GM19397 (cell line): ENCODE measurements around the gene MIB2.
"Not testable (repeated sequence)": the region's sequence is repeated elsewhere in the genome, so short reads cannot be mapped to it uniquely, and the experiment has no call there.

Source experiments
- ATAC-seq: cut with Tn5 transposase; IDR thresholded peaks from one replicate; pipeline ENCODE4 v1.9.1; 2021; ENCODE audit warnings: mild to moderate bottlenecking, moderate library complexity; ENCODE audit not compliant: unreplicated experiment

The MIB2 gene

GRCh38 chr1:1646326-1646725 lies 31.0 kb downstream of the MIB2 start:
- ATAC-seq = not testable (repeated sequence)

GRCh38 chr1:1647567-1648241 lies 32.4 kb downstream of the MIB2 start:
- not testable (repeated sequence) for ATAC-seq

GRCh38 chr1:1648265-1648664 lies 33.0 kb downstream of the MIB2 start:
- not testable (repeated sequence) for ATAC-seq

- ATAC-seq = peak; percentile 87
Observed at GRCh38 chr1:1658583-1659549, 43.6 kb downstream of the MIB2 start, which contains the start of gene CDK11B. CDK11B (minus strand) TSS chr1:1659004; CDS start chr1:1657485, 1,519 bp downstream.

- ATAC-seq = not testable (repeated sequence)
Observed at GRCh38 chr1:1662392-1662791, 47.1 kb downstream of the MIB2 start.

- not testable (repeated sequence) for ATAC-seq
Observed at GRCh38 chr1:1662830-1663560, 47.7 kb downstream of the MIB2 start.

- not testable (repeated sequence) for ATAC-seq
Observed at GRCh38 chr1:1664318-1664717, 49.0 kb downstream of the MIB2 start.

GRCh38 chr1:1664941-1665814 lies 49.9 kb downstream of the MIB2 start:
- ATAC-seq = no peak

- ATAC-seq = no peak
Observed at GRCh38 chr1:1665815-1666251, 50.5 kb downstream of the MIB2 start.

GRCh38 chr1:1666526-1666925 lies 51.2 kb downstream of the MIB2 start:
- no peak for ATAC-seq

GRCh38 chr1:1669468-1670440 lies 54.5 kb downstream of the MIB2 start:
- ATAC-seq = no peak

- ATAC-seq = no peak
Observed at GRCh38 chr1:1670866-1671265, 55.6 kb downstream of the MIB2 start.

- no peak for ATAC-seq
Observed at GRCh38 chr1:1671365-1672119, 56.2 kb downstream of the MIB2 start.

GRCh38 chr1:1672181-1672965 lies 57.1 kb downstream of the MIB2 start:
- ATAC-seq = no peak

- ATAC-seq = not testable (repeated sequence)
Observed at GRCh38 chr1:1674806-1675205, 59.5 kb downstream of the MIB2 start.

GRCh38 chr1:1675218-1675617 lies 59.9 kb downstream of the MIB2 start:
- ATAC-seq = not testable (repeated sequence)

GRCh38 chr1:1676087-1676486 lies 60.8 kb downstream of the MIB2 start:
- ATAC-seq = not testable (repeated sequence)
